ENCODE data around the gene AHRR. TPM values are rescaled to one million over a fixed set of nuclear protein-coding genes. Genes with fewer than 3 reads are reported as not detected.

Gene AHRR
- total and polyA plus RNA-seq, 9 of the 15 experiments (the other 6 are each of a cell fraction or from before 2014, with no cell fraction given) = 0.06 to 1.6 (median 0.75) TPM; not detected in 1

DNA sequence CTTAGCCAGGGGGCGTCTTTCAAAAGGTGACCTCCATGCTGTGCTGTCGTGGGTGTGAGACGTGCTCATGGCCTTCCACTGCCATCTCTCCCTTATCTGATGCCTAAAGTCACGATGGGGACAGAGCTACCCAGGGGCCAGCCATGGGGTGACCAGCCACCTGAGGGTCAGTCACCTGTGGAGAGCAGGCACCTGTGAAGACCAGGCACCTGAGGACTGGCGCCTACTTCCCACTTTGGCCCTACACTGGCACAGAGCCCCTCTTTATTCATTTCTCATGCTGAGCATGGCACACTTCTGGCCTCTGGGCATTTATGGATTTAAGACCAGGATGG is 115.1 kb downstream of the AHRR start (continued):
- TF ChIP-seq, protein P1, sequence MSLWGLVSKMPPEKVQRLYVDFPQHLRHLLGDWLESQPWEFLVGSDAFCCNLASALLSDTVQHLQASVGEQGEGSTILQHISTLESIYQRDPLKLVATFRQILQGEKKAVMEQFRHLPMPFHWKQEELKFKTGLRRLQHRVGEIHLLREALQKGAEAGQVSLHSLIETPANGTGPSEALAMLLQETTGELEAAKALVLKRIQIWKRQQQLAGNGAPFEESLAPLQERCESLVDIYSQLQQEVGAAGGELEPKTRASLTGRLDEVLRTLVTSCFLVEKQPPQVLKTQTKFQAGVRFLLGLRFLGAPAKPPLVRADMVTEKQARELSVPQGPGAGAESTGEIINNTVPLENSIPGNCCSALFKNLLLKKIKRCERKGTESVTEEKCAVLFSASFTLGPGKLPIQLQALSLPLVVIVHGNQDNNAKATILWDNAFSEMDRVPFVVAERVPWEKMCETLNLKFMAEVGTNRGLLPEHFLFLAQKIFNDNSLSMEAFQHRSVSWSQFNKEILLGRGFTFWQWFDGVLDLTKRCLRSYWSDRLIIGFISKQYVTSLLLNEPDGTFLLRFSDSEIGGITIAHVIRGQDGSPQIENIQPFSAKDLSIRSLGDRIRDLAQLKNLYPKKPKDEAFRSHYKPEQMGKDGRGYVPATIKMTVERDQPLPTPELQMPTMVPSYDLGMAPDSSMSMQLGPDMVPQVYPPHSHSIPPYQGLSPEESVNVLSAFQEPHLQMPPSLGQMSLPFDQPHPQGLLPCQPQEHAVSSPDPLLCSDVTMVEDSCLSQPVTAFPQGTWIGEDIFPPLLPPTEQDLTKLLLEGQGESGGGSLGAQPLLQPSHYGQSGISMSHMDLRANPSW (CRISPR knock-in tag; IDR thresholded peaks at IDR 0.05) = no peak

DNA sequence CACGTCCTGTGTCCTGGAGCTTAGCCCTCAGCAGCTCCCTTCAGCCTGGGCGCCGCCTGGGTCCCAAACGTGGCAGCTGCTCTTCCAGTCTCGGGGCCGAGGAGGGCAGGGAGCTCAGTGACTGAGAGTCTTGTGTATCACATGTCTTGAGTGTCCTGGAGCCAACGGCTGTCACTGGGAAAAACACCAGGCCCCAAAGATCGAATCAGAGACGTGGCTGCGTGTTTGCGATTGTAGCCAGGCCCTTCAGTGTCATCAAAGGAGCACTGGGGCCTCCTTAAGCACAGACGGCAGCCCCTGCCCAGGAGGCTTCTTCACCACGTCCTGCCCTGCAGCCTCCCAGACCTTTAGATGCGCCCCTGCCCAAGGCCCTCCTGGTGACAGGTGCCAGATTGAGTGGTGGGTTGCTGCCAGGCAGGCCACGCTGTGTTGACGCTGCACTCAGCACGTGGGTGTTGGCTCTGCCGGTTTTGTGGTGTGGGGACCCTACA is 115.8 kb downstream of the AHRR start:
- ChIA-PET POLR2A (interaction anchor here (0.6 kb wide), 1 partner anchor 18 kb away, joined by 3 read pairs; no protein-coding TSS in a partner anchor), CTCF (ENCODE audit: low intra/inter-chr PET ratio) (no interaction called here)
- Histone ChIP-seq H3K27me3 (ENCODE audit: control insufficient read depth in 2 of 2, insufficient read depth in 2 of 2, low read length in 2 of 2) (peaks cover 36 to 51% of the 10 kb centered on the region in 2 experiments), H3K79me2 (ENCODE audit: control insufficient read depth, insufficient read depth, low read length) (peaks cover 5% of the 10 kb centered on the region; the same call in 2 of the 3 replicates), H4K20me1 (replicated peaks; ENCODE audit: control insufficient read depth, insufficient read depth, low read length) (no peaks in the 10 kb centered on the region; the same call in 1 of the 2 replicates), H3K4me1 (replicated peaks in 1 of 2; ENCODE audit: control insufficient read depth in 2 of 2, insufficient read depth in 2 of 2, low read length in 2 of 2) (peaks cover 7 to 51% of the 10 kb centered on the region in 2 experiments; a peak in 4 of 5 replicates), H3K9ac (ENCODE audit: insufficient read depth in 1 of 2, low read depth in 2 of 2, low read length in 2 of 2) (peak overlapping the region in 1 of 2 experiments; percentile 28; a peak in 2 of 4 replicates), H3K36me3 (ENCODE audit: control insufficient read depth, insufficient read depth, low read length) (no peaks in the 10 kb centered on the region), H3K9me1 (ENCODE audit: control insufficient read depth, insufficient read depth, low read length) (peaks cover 2% of the 10 kb centered on the region), H3K9me3 (replicated peaks; ENCODE audit: control insufficient read depth, insufficient read depth, low read depth, low read length) (no peaks in the 10 kb centered on the region), H3K4me3 (no peak overlapping the region), H3K27ac (ENCODE audit: extremely low read depth, low read depth, low read length) (no peak overlapping the region), H2AFZ (ENCODE audit: low read depth, low read length) (peak overlapping the region; percentile 43; the same call in 1 of the 2 replicates), H3K4me2 (ENCODE audit: insufficient read depth, low read length) (no peak overlapping the region)
- intact Hi-C loops (cut with micrococcal nuclease) (loop anchor here (5.0 kb wide), 1 partner anchor 250 kb away; no protein-coding TSS in a partner anchor), in situ Hi-C loops (cut with MboI) (no loop called here)
- no TSS peak for BruUV-seq (replicated peaks)
- TF ChIP-seq CBFA2T3 (IDR thresholded peaks at IDR 0.05) = peak; percentile 9; the same call in 1 of the 2 replicates
- TF ChIP-seq BACH1 (tag; IDR thresholded peaks at IDR 0.05) = no peak
- no peak for ATAC-seq
- no peak for DNase-seq (ENCODE audit: extremely low read depth in 1 of 4, low spot score in 3 of 4)
- WGBS (ENCODE audit: insufficient coverage, low coverage, missing lambda C conversion rate) = 25% methylated on average over 18 of the region's 18 CpGs
- FAIRE-seq = no peak
